MM.1S (cell line): ENCODE results near the gene ERC2.

Source experiments
- DNase-seq: peaks from one replicate; pipeline ENCODE4 v3.0.0-alpha.2; 2015
- H2AFZ ChIP-seq: fragments of 300-600 bp; sonication (generic); 2 replicates; pipeline ENCODE4 v1.6.0; 2016; ENCODE audit warnings: antibody characterized with exemption, low read length
- H3F3A ChIP-seq: fragments of 300-600 bp; sonication (generic); 2 replicates; pipeline ENCODE4 v1.6.1; 2016; ENCODE audit warnings: mild to moderate bottlenecking, antibody characterized with exemption, low read length, moderate library complexity, mixed read lengths; ENCODE audit not compliant: insufficient read depth
- H3K27ac ChIP-seq: fragments of 300-600 bp; sonication (generic); 2 replicates; pipeline ENCODE4 v1.5.1; 2016; ENCODE audit warnings: mild to moderate bottlenecking, low read length
- H3K27me3 ChIP-seq: fragments of 300-600 bp; sonication (generic); replicated peaks from 2 replicates; pipeline ENCODE4 v1.6.0; 2016; ENCODE audit warnings: low read length; ENCODE audit not compliant: insufficient read depth
- H3K36me3 ChIP-seq: fragments of 300-600 bp; sonication (generic); replicated peaks from 2 replicates; pipeline ENCODE4 v1.6.1; 2016; ENCODE audit warnings: mild to moderate bottlenecking, low read length, mixed read lengths; ENCODE audit not compliant: insufficient read depth
- H3K4me1 ChIP-seq: fragments of 300-600 bp; sonication (generic); 2 replicates; pipeline ENCODE4 v1.6.1; 2016; ENCODE audit warnings: low read length, mixed read lengths
- H3K4me2 ChIP-seq: fragments of 300-600 bp; sonication (generic); 2 replicates; pipeline ENCODE4 v1.6.0; 2016; ENCODE audit warnings: low read depth, low read length
- H3K4me3 ChIP-seq: fragments of 300-600 bp; sonication (generic); 2 replicates; pipeline ENCODE4 v1.5.1; 2016; ENCODE audit warnings: low read length, mixed read lengths
- H3K79me2 ChIP-seq: fragments of 300-600 bp; sonication (generic); 2 replicates; pipeline ENCODE4 v1.6.1; 2016; ENCODE audit warnings: mixed run types, low read length, mixed read lengths
- H3K9ac ChIP-seq: fragments of 300-600 bp; sonication (generic); 2 replicates; pipeline ENCODE4 v1.6.1; 2016; ENCODE audit warnings: low read length, mixed read lengths
- H3K9me2 ChIP-seq: fragments of 300-600 bp; sonication (generic); replicated peaks from 2 replicates; pipeline ENCODE4 v1.6.1; 2016; ENCODE audit warnings: mild to moderate bottlenecking, low read length, mixed read lengths; ENCODE audit not compliant: insufficient read depth
- H3K9me3 ChIP-seq: fragments of 300-600 bp; sonication (generic); replicated peaks from 2 replicates; pipeline ENCODE4 v1.6.1; 2016; ENCODE audit warnings: mild to moderate bottlenecking, low read length, mixed read lengths; ENCODE audit not compliant: insufficient read depth
- H4K20me1 ChIP-seq: fragments of 300-600 bp; sonication (generic); 2 replicates; pipeline ENCODE4 v1.6.1; 2016; ENCODE audit warnings: mild to moderate bottlenecking, low read length, moderate library complexity, mixed read lengths; ENCODE audit not compliant: insufficient read depth
- EZH2 ChIP-seq: fragments of 300-600 bp; sonication (generic); optimal IDR thresholded peaks from 2 replicates; pipeline ENCODE3; 2017; ENCODE audit warnings: low read depth, mild to moderate bottlenecking, antibody characterized with exemption, low read length, mixed read lengths
- EZH2phosphoT487 ChIP-seq: fragments of 300-600 bp; sonication (generic); IDR thresholded peaks from 2 replicates; pipeline ENCODE4 v1.6.1; 2018; ENCODE audit warnings: antibody characterized with exemption, low read length
- TF ChIP-seq, protein P1 (sequence below): fragments of 300-600 bp; sonication (generic); IDR thresholded peaks from 2 replicates; pipeline ENCODE4 v1.5.1; 2016; ENCODE audit warnings: antibody characterized with exemption, low read length, mixed read lengths

The ERC2 gene

DNA sequence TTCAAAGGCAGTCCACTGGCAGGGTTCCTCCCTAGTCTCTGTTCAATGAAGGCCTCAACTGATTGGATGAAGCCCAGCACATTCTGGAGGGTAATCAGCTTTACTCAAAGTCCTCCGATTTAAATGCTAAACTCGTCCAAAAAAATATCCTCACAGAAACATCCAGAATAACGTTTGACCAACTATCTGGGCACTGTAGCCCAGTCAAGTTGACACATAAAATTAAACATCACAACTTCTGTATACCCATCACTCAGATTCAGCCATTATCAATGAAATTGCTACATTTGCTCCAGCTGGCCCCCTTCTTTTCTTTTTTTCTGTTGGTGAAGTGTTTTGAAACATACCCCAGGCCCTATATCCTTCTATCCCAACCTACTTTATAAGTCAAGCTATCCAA, 916.6 kb downstream of the ERC2 start:
- no peak overlapping the region for H3K4me2 ChIP-seq
- no peak overlapping the region for H3K9ac ChIP-seq
- H3K27ac ChIP-seq = no peak overlapping the region
- H3K36me3 ChIP-seq = no peaks in the 10 kb centered on the region
- no peaks in the 10 kb centered on the region for H3K9me2 ChIP-seq
- TF ChIP-seq EZH2phosphoT487 (no peak), EZH2 (no peak)
- TF ChIP-seq, protein P1, sequence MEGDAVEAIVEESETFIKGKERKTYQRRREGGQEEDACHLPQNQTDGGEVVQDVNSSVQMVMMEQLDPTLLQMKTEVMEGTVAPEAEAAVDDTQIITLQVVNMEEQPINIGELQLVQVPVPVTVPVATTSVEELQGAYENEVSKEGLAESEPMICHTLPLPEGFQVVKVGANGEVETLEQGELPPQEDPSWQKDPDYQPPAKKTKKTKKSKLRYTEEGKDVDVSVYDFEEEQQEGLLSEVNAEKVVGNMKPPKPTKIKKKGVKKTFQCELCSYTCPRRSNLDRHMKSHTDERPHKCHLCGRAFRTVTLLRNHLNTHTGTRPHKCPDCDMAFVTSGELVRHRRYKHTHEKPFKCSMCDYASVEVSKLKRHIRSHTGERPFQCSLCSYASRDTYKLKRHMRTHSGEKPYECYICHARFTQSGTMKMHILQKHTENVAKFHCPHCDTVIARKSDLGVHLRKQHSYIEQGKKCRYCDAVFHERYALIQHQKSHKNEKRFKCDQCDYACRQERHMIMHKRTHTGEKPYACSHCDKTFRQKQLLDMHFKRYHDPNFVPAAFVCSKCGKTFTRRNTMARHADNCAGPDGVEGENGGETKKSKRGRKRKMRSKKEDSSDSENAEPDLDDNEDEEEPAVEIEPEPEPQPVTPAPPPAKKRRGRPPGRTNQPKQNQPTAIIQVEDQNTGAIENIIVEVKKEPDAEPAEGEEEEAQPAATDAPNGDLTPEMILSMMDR = no peak
- H3K27me3 ChIP-seq = no peaks in the 10 kb centered on the region
- no peaks in the 10 kb centered on the region for H4K20me1 ChIP-seq
- no peaks in the 10 kb centered on the region for H3K79me2 ChIP-seq
- H3K4me1 ChIP-seq = no peaks in the 10 kb centered on the region
- no peaks in the 10 kb centered on the region for H3F3A ChIP-seq
- no peak for DNase-seq
- H3K4me3 ChIP-seq = no peak overlapping the region
- no peaks in the 10 kb centered on the region for H3K9me3 ChIP-seq
- H2AFZ ChIP-seq = no peak overlapping the region

DNA sequence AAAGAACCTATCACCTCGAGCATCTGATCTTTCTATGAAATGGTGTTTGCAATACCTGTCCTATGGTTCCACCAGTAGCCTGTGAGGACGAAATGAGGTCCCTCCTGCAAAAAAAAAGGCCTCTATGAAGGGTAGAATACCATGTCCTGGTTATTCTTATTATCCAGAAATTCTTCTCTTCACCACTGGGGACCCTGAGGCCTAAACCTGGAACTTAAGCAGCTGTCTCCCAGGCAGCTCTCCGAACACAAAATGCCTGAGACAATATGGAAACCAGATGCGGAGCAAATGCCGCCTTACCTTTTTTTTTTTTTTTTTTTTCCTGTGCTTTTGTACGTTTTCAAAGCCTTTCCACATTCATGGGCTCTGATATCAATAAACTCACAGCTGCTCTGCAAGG, 919.1 kb downstream of the ERC2 start:
- no peak for DNase-seq
- H3K27ac ChIP-seq = no peak overlapping the region
- no peaks in the 10 kb centered on the region for H3K27me3 ChIP-seq
- H3K36me3 ChIP-seq = no peaks in the 10 kb centered on the region
- TF ChIP-seq, protein P1 = no peak
- H3K9ac ChIP-seq = no peak overlapping the region
- H3K4me3 ChIP-seq = no peak overlapping the region
- H4K20me1 ChIP-seq = no peaks in the 10 kb centered on the region
- H3K79me2 ChIP-seq = no peaks in the 10 kb centered on the region
- H3K9me2 ChIP-seq = no peaks in the 10 kb centered on the region
- no peaks in the 10 kb centered on the region for H3F3A ChIP-seq
- no peaks in the 10 kb centered on the region for H3K9me3 ChIP-seq
- H3K4me2 ChIP-seq = no peak overlapping the region
- H3K4me1 ChIP-seq = no peaks in the 10 kb centered on the region
- no peak overlapping the region for H2AFZ ChIP-seq

DNA sequence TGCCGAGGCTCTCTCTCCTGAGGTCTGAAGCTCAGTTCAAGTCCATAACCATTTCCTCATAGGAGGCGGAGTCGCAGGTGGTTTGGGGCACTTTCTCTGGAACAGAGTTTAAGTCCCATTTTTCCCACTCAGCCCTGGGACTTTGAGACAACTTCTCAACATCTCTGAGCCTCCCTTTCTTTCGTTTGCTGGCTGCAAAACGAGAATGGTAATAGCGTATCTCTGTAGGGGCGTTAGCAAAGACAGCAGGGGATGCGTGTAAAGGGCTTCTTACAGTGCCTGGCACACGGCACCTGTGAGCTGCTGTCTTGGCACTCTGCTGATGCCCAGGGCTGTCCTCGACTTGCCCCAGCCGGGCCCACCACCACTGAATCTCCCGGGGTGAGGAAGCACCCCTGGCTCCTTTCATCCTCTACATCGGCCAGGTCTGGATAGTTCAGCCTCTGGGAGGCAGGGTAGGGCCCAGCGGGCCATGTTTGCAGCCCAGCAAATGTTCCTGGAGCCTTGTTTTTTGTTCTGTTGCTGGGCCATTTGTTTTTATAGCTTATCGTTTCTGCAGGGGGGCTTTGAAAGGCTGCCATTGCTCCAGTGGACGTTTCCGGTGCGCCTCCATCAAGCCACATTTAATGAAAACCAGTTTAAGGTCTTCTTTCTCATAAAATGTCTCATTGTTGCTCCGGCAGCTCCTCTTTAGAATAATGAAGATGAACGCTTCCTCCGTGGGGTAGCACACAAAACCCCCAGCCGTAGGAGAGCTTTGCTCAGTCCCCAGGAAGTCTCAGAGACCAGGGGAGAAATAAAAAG, 921.2 kb downstream of the ERC2 start:
- Histone ChIP-seq H3F3A (no peaks in the 10 kb centered on the region), H3K9ac (no peak overlapping the region), H3K27me3 (no peaks in the 10 kb centered on the region), H2AFZ (no peak overlapping the region), H3K4me2 (no peak overlapping the region), H3K4me1 (no peaks in the 10 kb centered on the region), H3K4me3 (no peak overlapping the region), H3K79me2 (no peaks in the 10 kb centered on the region), H4K20me1 (no peaks in the 10 kb centered on the region), H3K9me2 (no peaks in the 10 kb centered on the region), H3K36me3 (no peaks in the 10 kb centered on the region), H3K27ac (no peak overlapping the region), H3K9me3 (no peaks in the 10 kb centered on the region)
- no peak for TF ChIP-seq EZH2
- TF ChIP-seq, protein P1 = no peak
- TF ChIP-seq EZH2phosphoT487 = no peak
- DNase-seq = no peak
